ENCODE measurements around the gene GNAZ. TPM values are rescaled to one million over a fixed set of nuclear protein-coding genes. Genes with fewer than 3 reads are reported as not detected.

GNAZ gene
- total RNA-seq, 1 experiment from 2014 or later = 1.2 TPM

- CTCF ChIA-PET = no interaction called here
- Histone ChIP-seq H3F3A (ENCODE audit: insufficient read depth, low read depth) (0 out of 2 replicates have a peak, but pooled peaks cover 4% of the 10 kb centered on the region), H3K79me2 (ENCODE audit: low read depth) (no peaks in the 10 kb centered on the region), H3K9me2 (ENCODE audit: insufficient read depth) (no peaks in the 10 kb centered on the region), H3K4me1 (replicated peaks; ENCODE audit: insufficient read depth) (peaks cover 9% of the 10 kb centered on the region; the same call in 1 of the 2 replicates), H3K9me3 (ENCODE audit: insufficient read depth, low read depth) (no peaks in the 10 kb centered on the region), H3K4me2 (no peak overlapping the region), H3K27me3 (ENCODE audit: insufficient read depth, low read depth) (no peaks in the 10 kb centered on the region), H3K27ac (no peak overlapping the region), H4K20me1 (ENCODE audit: insufficient read depth) (no peaks in the 10 kb centered on the region), H3K4me3 (no peak overlapping the region), H3K36me3 (ENCODE audit: low read depth) (no peaks in the 10 kb centered on the region), H2AFZ (no peak overlapping the region)
- intact Hi-C loops (cut with micrococcal nuclease; ENCODE audit: unreplicated experiment) = no loop called here
- TF ChIP-seq EZH2 (IDR thresholded peaks at IDR 0.05; ENCODE audit: low read depth) (no peak), CTCF (conservative IDR thresholded peaks at IDR 0.05) (no peak)
- BruUV-seq (replicated peaks) = no TSS peak
- POLR2A ChIA-PET (ENCODE audit: unreplicated experiment) = no interaction called here
- no peak for DNase-seq
These were observed 70.1 kb downstream of the GNAZ start for GRCh38 chr22:23140385-23140784.

- 0 out of 2 replicates have a peak overlapping the region, but pooled peaks have one; percentile 12 for H2AFZ ChIP-seq
- BruUV-seq (replicated peaks) = no TSS peak
- no peaks in the 10 kb centered on the region for H3K79me2 ChIP-seq (ENCODE audit: low read depth)
- ChIA-PET CTCF (interaction anchor here (0.5 kb wide), 1 partner anchor 589 kb away, joined by 3 read pairs; no protein-coding TSS in a partner anchor), POLR2A (ENCODE audit: unreplicated experiment) (interaction anchor here (0.7 kb wide), 1 partner anchor 83 kb away, joined by 7 read pairs; no protein-coding TSS in a partner anchor)
- H3K9me2 ChIP-seq (ENCODE audit: insufficient read depth) = no peaks in the 10 kb centered on the region
- no peaks in the 10 kb centered on the region for H4K20me1 ChIP-seq (ENCODE audit: insufficient read depth)
- intact Hi-C loops (cut with micrococcal nuclease; ENCODE audit: unreplicated experiment) = no loop called here
- H3K4me3 ChIP-seq = no peak overlapping the region; the same call in 1 of the 2 replicates
- peaks cover 16% of the 10 kb centered on the region for H3K4me1 ChIP-seq (replicated peaks; ENCODE audit: insufficient read depth)
- H3F3A ChIP-seq (ENCODE audit: insufficient read depth, low read depth) = peaks cover 11% of the 10 kb centered on the region; the same call in 1 of the 2 replicates
- H3K36me3 ChIP-seq (ENCODE audit: low read depth) = no peaks in the 10 kb centered on the region
- peak overlapping the region; percentile 71 for H3K4me2 ChIP-seq
- no peak for TF ChIP-seq CTCF (conservative IDR thresholded peaks at IDR 0.05)
- TF ChIP-seq EZH2 (IDR thresholded peaks at IDR 0.05; ENCODE audit: low read depth) = no peak
- no peaks in the 10 kb centered on the region for H3K27me3 ChIP-seq (ENCODE audit: insufficient read depth, low read depth)
- H3K27ac ChIP-seq = no peak overlapping the region
- no peaks in the 10 kb centered on the region for H3K9me3 ChIP-seq (ENCODE audit: insufficient read depth, low read depth)
- no peak for DNase-seq
These were observed 72.3 kb downstream of the GNAZ start for GRCh38 chr22:23142546-23143105.

GRCh38 chr22:23143119-23143518 is 72.8 kb downstream of the GNAZ start:
- intact Hi-C loops (cut with micrococcal nuclease; ENCODE audit: unreplicated experiment) = no loop called here
- no peak for DNase-seq
- Histone ChIP-seq H2AFZ (no peak overlapping the region), H3K9me2 (ENCODE audit: insufficient read depth) (no peaks in the 10 kb centered on the region), H3K4me3 (no peak overlapping the region), H3K79me2 (ENCODE audit: low read depth) (no peaks in the 10 kb centered on the region), H3K27ac (no peak overlapping the region), H4K20me1 (ENCODE audit: insufficient read depth) (no peaks in the 10 kb centered on the region), H3K9me3 (ENCODE audit: insufficient read depth, low read depth) (no peaks in the 10 kb centered on the region), H3F3A (ENCODE audit: insufficient read depth, low read depth) (peaks cover 15% of the 10 kb centered on the region; the same call in 1 of the 2 replicates), H3K4me2 (no peak overlapping the region), H3K36me3 (ENCODE audit: low read depth) (no peaks in the 10 kb centered on the region), H3K4me1 (replicated peaks; ENCODE audit: insufficient read depth) (peaks cover 21% of the 10 kb centered on the region), H3K27me3 (ENCODE audit: insufficient read depth, low read depth) (no peaks in the 10 kb centered on the region)
- POLR2A ChIA-PET (ENCODE audit: unreplicated experiment) = no interaction called here
- CTCF ChIA-PET = no interaction called here
- TF ChIP-seq CTCF (conservative IDR thresholded peaks at IDR 0.05) (no peak), EZH2 (IDR thresholded peaks at IDR 0.05; ENCODE audit: low read depth) (no peak)
- BruUV-seq (replicated peaks) = no TSS peak
